T-helper 1 cell treated with Interleukin-12 subunit alpha and Interleukin-12 subunit beta and Interleukin-4 antibody, amounts not matched to agents 30 ng/mL and 1 ng/mL, for 36 hours (primary cell): ENCODE results near the gene TBL1X. TPM values are rescaled to one million over a fixed set of nuclear protein-coding genes. Genes with fewer than 3 reads are reported as not detected.

Source experiments
- intact Hi-C: fragments of 100-400 bp; cut with micrococcal nuclease; formaldehyde crosslinking; loops from one replicate; pipeline ENCODE4 v1.15.1; 2024
- total RNA-seq: library from RNA; stranded (reverse); gene quantifications from 2 replicates; pipeline ENCODE4 v1.2.3, GENCODE V29; 2022

TBL1X gene
- total RNA-seq, 1 donor from 2014 or later = 34.8 TPM

- intact Hi-C loops = no loop called here
Observed at GRCh38 chrX:9658409-9658808, 193.6 kb downstream of the TBL1X start.

- intact Hi-C loops = no loop called here
Observed at GRCh38 chrX:9659571-9660195, 194.8 kb downstream of the TBL1X start.

- intact Hi-C loops = no loop called here
Observed at GRCh38 chrX:9662148-9662547, 197.3 kb downstream of the TBL1X start.

GRCh38 chrX:9663216-9663615, 198.4 kb downstream of the TBL1X start:
- intact Hi-C loops = no loop called here

GRCh38 chrX:9664224-9664623, 199.4 kb downstream of the TBL1X start:
- intact Hi-C loops = no loop called here

GRCh38 chrX:9665113-9665512, 200.3 kb downstream of the TBL1X start:
- intact Hi-C loops = no loop called here

DNA sequence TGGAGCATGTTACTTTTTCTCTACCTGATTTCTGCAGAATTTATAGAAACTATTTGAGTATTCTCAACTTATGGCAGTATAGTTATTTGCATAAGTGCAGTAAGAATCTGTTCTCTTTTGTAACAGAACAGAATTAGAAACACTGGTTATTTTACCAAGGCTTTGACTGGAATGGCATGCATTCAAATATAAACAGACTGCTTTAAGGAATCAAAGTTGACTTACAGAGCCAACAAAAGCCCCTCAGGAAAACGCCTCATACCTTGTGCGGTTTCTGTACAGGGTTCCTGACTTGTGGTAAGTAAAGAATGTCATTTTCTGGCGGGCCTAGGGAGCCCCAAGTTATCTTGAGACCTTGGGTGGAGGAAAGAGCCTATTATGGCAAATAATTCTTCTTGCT, 203.7 kb downstream of the TBL1X start:
- intact Hi-C loops = no loop called here

DNA sequence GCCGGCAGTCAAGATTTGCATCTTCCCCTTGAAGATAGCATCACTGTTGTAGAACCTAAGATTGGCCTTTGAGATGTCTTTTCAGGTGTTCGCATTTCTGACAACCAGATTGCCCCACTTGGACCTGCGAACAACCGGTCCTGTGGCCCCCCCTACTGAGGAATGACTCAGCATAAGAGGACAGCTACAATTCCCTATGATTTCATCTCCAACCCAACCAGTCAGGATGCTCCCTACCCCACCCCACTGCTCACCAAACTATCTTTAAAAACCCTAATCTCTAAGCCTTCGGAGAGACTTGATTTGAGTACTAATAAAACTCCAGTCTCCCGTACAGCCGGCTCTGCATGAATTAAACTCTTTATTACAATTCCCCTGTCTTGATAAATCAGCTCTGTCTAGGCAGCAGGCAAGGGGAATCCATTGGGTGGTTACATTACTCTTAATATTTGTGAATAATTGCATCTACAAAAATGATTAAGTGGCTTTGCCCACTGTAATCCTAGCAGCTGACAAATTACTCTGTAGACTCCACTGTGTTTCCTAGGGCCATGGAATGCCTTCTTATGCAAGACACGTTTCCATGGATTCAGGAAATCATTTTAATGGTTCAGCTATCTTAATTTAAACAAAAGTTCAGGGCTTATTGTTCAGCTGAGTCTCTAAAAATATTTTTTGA, 205.4 kb downstream of the TBL1X start:
- intact Hi-C loops = loop anchor here (10.0 kb wide), 2 partner anchors 345 to 445 kb away; no protein-coding TSS in a partner anchor

GRCh38 chrX:9671998-9672397, 207.1 kb downstream of the TBL1X start:
- intact Hi-C loops = loop anchor here (10.0 kb wide), 2 partner anchors 343 to 443 kb away; no protein-coding TSS in a partner anchor

DNA sequence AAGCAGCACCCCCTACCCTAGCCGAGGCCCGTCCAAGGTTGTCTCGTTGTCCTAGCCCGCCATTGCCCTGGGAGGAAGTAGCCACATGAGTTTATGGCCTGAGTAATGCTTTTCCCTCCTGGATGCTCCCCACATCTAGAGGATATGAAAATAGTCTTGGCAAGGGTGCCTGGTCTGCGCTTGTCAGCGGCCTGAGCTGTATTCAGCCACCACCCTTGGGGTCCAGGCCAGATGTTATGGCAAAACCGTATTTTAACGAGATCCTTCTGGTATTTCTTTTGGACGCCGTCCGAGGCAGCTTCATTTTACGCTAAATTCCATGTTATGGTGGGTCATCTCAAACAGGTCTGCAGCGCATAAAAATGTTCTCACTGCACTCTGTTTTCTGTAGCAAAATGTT, 211.4 kb downstream of the TBL1X start:
- intact Hi-C loops = loop anchor here (2.0 to 10.0 kb wide), 5 partner anchors 144 to 1750 kb away; partner anchors contain the start of genes HCCS and PNPLA4

- intact Hi-C loops = loop anchor here (1.0 to 10.0 kb wide), 10 partner anchors 32 to 1750 kb away; partner anchors contain the start of genes HCCS and PNPLA4
Observed at GRCh38 chrX:9676738-9677097, 211.9 kb downstream of the TBL1X start.

DNA sequence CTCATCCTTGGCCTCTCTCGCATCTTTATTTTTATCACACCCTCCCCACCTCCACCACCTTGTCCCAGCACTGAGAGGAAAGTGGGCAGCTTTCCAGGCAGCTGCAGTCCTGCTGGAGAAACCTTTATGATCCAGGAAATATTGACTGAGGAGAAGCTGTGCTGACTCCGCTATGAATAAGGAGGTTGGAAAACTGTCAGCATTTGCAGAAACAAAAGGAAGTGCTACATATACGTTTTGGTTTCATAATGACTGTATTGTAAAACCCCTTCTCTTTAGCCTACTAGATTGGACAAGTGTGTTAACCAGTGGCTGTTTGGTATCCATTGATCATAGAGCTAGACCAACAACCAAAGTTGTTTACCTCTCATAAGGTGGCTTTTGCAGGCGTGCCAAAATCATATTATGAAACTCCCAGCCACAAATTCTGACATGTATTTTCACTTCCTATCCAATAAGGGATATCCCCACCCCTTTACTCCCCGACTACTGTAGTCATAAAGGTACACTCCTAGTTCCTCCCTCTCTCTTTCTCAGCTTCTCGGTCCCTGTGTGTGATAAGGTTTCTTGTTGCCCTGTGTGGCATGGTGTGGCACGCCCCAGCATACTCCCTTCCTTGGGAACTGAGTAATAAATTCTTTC, 212.4 kb downstream of the TBL1X start:
- intact Hi-C loops = loop anchor here (1.0 to 10.0 kb wide), 10 partner anchors 33 to 1750 kb away; partner anchors contain the start of genes HCCS and PNPLA4

DNA sequence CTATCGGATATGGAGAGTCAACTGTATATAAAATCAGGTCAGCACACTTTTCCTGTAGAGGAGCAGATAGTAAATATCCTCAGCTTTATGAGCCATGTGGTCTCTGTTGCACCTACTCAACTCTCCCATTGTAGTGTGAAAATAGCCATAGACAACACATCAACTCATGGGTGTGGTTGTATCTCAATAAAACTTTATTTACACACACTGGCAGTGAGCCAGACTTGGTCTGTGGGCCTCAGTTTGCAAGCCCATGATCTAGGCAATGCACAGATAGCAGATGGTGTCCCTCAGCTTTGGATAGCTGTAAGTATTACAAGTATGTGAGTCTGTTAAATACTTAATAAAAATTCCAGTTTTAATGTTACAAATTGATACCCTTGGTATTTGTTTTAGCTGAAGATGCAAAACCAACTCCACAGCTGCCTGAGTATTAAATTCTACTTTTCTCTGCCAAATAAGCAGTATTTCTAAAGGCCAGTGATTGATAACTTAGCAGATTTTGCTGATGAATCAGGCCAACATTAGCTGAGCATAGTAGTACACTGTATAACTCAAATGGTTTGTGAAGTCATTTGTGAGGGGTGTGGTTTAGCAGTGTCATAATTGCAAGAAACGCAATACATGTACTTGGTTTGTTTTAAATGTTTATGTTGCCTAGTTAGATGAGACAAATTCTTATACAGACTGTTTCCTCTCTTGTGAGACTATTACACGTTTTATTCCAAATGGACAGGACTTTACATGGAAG, 213.5 kb downstream of the TBL1X start:
- intact Hi-C loops = loop anchor here (5.0 to 10.0 kb wide), 4 partner anchors 146 to 1434 kb away; partner anchors contain the start of gene HCCS

- intact Hi-C loops = no loop called here
Observed at GRCh38 chrX:9681011-9681410, 216.2 kb downstream of the TBL1X start.

DNA sequence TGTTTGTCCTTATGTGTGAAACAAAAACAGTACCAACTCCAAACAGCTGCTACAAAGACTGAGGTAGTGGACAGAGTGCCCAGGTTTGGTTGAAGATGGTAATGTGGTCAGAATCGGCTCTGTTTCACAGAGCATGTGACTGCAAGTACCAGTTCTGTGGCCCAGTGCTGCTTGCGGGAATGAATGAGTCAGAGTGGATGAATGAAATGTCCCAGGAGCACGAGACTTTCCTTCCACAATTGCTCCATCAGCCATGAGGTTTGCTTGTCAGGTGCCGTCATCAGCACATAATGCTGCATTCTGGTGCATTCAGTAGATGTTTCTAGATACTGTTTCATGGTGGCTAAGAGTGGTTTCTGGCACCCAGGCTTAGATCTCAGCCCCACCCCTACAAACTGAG, 216.6 kb downstream of the TBL1X start:
- intact Hi-C loops = no loop called here

DNA sequence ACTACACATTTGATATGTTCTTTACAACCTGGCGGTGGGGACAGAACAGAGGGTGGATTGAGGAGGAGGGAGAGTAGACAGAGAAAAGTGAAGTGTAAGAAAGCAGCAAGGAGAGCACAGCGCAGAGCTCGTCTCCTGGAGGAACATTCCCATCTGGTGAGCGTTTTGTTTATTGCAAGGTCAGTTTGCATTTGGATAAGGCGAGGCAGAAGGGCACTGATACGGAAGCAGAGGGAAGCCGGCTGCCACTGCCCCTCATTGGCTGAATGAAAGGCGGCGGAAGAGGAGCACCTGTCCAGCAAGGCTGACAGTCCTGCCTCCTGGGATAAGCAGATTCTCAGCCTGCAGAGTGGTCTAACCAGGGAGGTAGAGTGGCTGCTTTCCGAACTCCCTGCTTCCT, 217.6 kb downstream of the TBL1X start:
- intact Hi-C loops = no loop called here

- intact Hi-C loops = no loop called here
Observed at GRCh38 chrX:9682861-9683260, 218.0 kb downstream of the TBL1X start.

DNA sequence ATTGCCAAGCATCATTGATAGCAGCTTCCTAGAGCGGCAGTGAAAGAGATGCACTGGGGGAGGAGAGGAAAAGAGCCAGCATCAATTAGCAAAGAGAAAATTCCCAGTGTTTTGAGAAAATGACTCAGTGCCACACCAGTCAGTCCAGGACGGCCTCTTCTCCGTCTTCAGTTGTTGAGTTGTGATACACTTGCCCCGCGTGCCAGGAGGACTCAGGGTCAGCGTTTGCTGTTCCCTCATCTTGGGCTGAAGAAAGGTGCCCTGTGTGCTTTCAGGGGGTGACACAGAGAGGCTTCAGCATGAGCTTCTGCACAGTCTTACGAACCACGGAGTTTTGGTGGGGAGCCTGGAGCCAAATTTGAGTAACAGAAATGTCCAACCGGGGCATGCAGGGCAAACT, 218.5 kb downstream of the TBL1X start:
- intact Hi-C loops = no loop called here

- intact Hi-C loops = no loop called here
Observed at GRCh38 chrX:9687899-9688298, 223.0 kb downstream of the TBL1X start.

DNA sequence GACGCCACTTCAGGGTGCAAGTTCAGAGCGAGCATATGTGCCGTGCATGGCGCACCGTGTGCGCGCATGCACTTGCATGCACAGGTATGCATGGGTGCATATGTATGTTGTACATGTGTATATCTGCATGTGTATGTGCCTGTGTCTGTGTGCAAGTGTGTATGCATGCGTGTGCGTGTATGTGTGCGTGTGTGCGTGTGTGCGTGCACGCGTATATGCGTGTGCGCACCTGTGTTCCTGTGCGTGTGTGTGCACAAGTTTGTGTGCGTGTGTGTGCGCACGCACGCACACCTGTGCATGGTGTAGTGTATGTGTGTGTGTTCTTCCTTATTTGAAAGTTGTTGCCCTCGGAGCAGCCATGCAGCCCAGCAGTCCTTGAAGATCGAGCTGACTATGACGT, 224.0 kb downstream of the TBL1X start:
- intact Hi-C loops = no loop called here

- intact Hi-C loops = no loop called here
Observed at GRCh38 chrX:9690046-9690445, 225.2 kb downstream of the TBL1X start.
